HG03354 (cell line): ENCODE measurements around the gene PCDHGA7.
"Not testable (repeated sequence)": the region's sequence is repeated elsewhere in the genome, so short reads cannot be mapped to it uniquely, and the experiment has no call there.

Experiments used
- ATAC-seq: cut with Tn5 transposase; IDR thresholded peaks from one replicate; pipeline ENCODE4 v1.9.1; 2021; ENCODE audit warnings: mild to moderate bottlenecking; ENCODE audit not compliant: unreplicated experiment, poor library complexity, severe bottlenecking

Gene PCDHGA7

GRCh38 chr5:141363952-141364660 is 18.4 kb upstream of the PCDHGA7 start, which contains the start of gene PCDHGA5:
PCDHGA5 (plus strand) TSS chr5:141364162; CDS start chr5:141364331, 169 bp downstream.
- ATAC-seq: no peak

- ATAC-seq: no peak
Measured at GRCh38 chr5:141366016-141366896, 16.3 kb upstream of the PCDHGA7 start.

- ATAC-seq: peak; percentile 69
Measured at GRCh38 chr5:141369994-141370848, 12.3 kb upstream of the PCDHGA7 start, which contains the start of gene PCDHGB3. PCDHGB3 (plus strand) TSS chr5:141370242; CDS start chr5:141370395, 153 bp downstream.

- ATAC-seq: no peak
Measured at GRCh38 chr5:141371572-141372475, 10.7 kb upstream of the PCDHGA7 start.

GRCh38 chr5:141373673-141374317 is 8.7 kb upstream of the PCDHGA7 start, which contains the start of gene PCDHGA6:
PCDHGA6 (plus strand) TSS chr5:141373891; CDS start chr5:141374084, 193 bp downstream.
- no peak for ATAC-seq

- ATAC-seq: no peak
Measured at GRCh38 chr5:141374627-141375026, 7.9 kb upstream of the PCDHGA7 start.

- ATAC-seq: not testable (repeated sequence)
Measured at GRCh38 chr5:141375444-141376155, 6.9 kb upstream of the PCDHGA7 start.

- ATAC-seq: no peak
Measured at GRCh38 chr5:141383345-141383744, 803 bp downstream of the PCDHGA7 start.

GRCh38 chr5:141384471-141385267 is 2.1 kb downstream of the PCDHGA7 start:
- ATAC-seq: no peak

- ATAC-seq: peak; percentile 98
Measured at GRCh38 chr5:141387557-141388311, 5.2 kb downstream of the PCDHGA7 start, which contains the start of gene PCDHGB4. PCDHGB4 (plus strand) TSS chr5:141387698; CDS start chr5:141387885, 187 bp downstream.

GRCh38 chr5:141388661-141389060 is 6.1 kb downstream of the PCDHGA7 start:
- ATAC-seq: no peak

- ATAC-seq: no peak
Measured at GRCh38 chr5:141389153-141390042, 6.9 kb downstream of the PCDHGA7 start.

- no peak for ATAC-seq
Measured at GRCh38 chr5:141392429-141393198, 10.1 kb downstream of the PCDHGA7 start, which contains the start of gene PCDHGA8. PCDHGA8 (plus strand) TSS chr5:141392633; CDS start chr5:141392814, 181 bp downstream.

- ATAC-seq: no peak
Measured at GRCh38 chr5:141393267-141393666, 10.7 kb downstream of the PCDHGA7 start.
